Measurements from ENCODE around the gene XXYLT1. TPM values are rescaled to one million over a fixed set of nuclear protein-coding genes. Genes with fewer than 3 reads are reported as not detected.

Gene XXYLT1
- total RNA-seq, 1 experiment from 2014 or later = 10.9 TPM

- H3K9ac ChIP-seq (ENCODE audit: low read length) = no peak overlapping the region
- H4K20me1 ChIP-seq (ENCODE audit: insufficient read depth) = no peaks in the 10 kb centered on the region
- peaks cover 3 to 18% of the 10 kb centered on the region in 2 experiments; a peak in 3 of 4 replicates for H3K4me1 ChIP-seq (ENCODE audit: control insufficient read depth in 1 of 2, insufficient read depth in 2 of 2, low read length in 2 of 2)
- H3K4me2 ChIP-seq (ENCODE audit: low read length) = no peak overlapping the region
- H3K4me3 ChIP-seq (replicated peaks in 1 of 2; ENCODE audit: low read depth in 1 of 2, low read length in 2 of 2) = no peak overlapping the region
- intact Hi-C loops (cut with micrococcal nuclease) = no loop called here
- H3K27ac ChIP-seq (ENCODE audit: low read depth, low read length) = no peak overlapping the region
- ChIA-PET CTCF (no interaction called here), RAD21 (ENCODE audit: low non-redundant PET in 1 of 2, low total read pairs in 2 of 2, uncharacterized antibody in 2 of 2, unreplicated experiment in 2 of 2) (interaction anchor here in 1 of 2 experiments (0.7 kb wide), 1 partner anchor 532 kb away, joined by 3 read pairs; no protein-coding TSS in a partner anchor), POLR2A (interaction anchor here (1.0 kb wide), 1 partner anchor 25 kb away, joined by 3 read pairs; no protein-coding TSS in a partner anchor)
- no peaks in the 10 kb centered on the region for H3K9me3 ChIP-seq (ENCODE audit: control insufficient read depth in 1 of 2, insufficient read depth in 1 of 2, low read depth in 1 of 2, low read length in 2 of 2)
- H3K36me3 ChIP-seq (ENCODE audit: control insufficient read depth in 1 of 2, insufficient read depth in 2 of 2, low read length in 2 of 2) = no peaks in the 10 kb centered on the region
- no peak overlapping the region for H2AFZ ChIP-seq (ENCODE audit: low read depth, low read length, poor library complexity, severe bottlenecking)
- no peaks in the 10 kb centered on the region for H3K27me3 ChIP-seq (ENCODE audit: insufficient read depth, low read length)
- TF ChIP-seq POLR2AphosphoS5 (IDR thresholded peaks at IDR 0.05; ENCODE audit: low read depth, low read length) = no peak
- TF ChIP-seq MAX (IDR thresholded peaks at IDR 0.05) = no peak
- no peak for TF ChIP-seq FOSL1 (IDR thresholded peaks at IDR 0.05; ENCODE audit: low read depth)
- no peak for TF ChIP-seq SP1 (IDR thresholded peaks at IDR 0.05; ENCODE audit: low read depth)
- no peak for TF ChIP-seq ELF1 (IDR thresholded peaks at IDR 0.05; ENCODE audit: borderline replicate concordance, low read depth)
- ATAC-seq (no peak), DNase-seq (ENCODE audit: low read depth, low spot score) (no peak)
- H3K9me2 ChIP-seq (ENCODE audit: insufficient read depth) = no peaks in the 10 kb centered on the region
- H3K79me2 ChIP-seq (ENCODE audit: insufficient read depth, low read length) = no peaks in the 10 kb centered on the region
- no TSS peak for BruUV-seq (replicated peaks)
These were observed 57.2 kb downstream of the XXYLT1 start for GRCh38 chr3:195213639-195214315.

- Histone ChIP-seq H3K9me3 (ENCODE audit: control insufficient read depth in 1 of 2, insufficient read depth in 1 of 2, low read depth in 1 of 2, low read length in 2 of 2) (no peaks in the 10 kb centered on the region), H3K36me3 (ENCODE audit: control insufficient read depth in 1 of 2, insufficient read depth in 2 of 2, low read length in 2 of 2) (no peaks in the 10 kb centered on the region), H2AFZ (ENCODE audit: low read depth, low read length, poor library complexity, severe bottlenecking) (no peak overlapping the region), H3K79me2 (ENCODE audit: insufficient read depth, low read length) (no peaks in the 10 kb centered on the region), H3K27me3 (ENCODE audit: insufficient read depth, low read length) (no peaks in the 10 kb centered on the region), H3K9ac (ENCODE audit: low read length) (no peak overlapping the region), H3K4me1 (ENCODE audit: control insufficient read depth in 1 of 2, insufficient read depth in 2 of 2, low read length in 2 of 2) (peaks cover 3 to 18% of the 10 kb centered on the region in 2 experiments; a peak in 3 of 4 replicates), H3K27ac (ENCODE audit: low read depth, low read length) (no peak overlapping the region), H3K4me2 (ENCODE audit: low read length) (no peak overlapping the region), H3K4me3 (replicated peaks in 1 of 2; ENCODE audit: low read depth in 1 of 2, low read length in 2 of 2) (no peak overlapping the region), H3K9me2 (ENCODE audit: insufficient read depth) (no peaks in the 10 kb centered on the region), H4K20me1 (ENCODE audit: insufficient read depth) (no peaks in the 10 kb centered on the region)
- ChIA-PET RAD21 (ENCODE audit: low non-redundant PET in 1 of 2, low total read pairs in 2 of 2, uncharacterized antibody in 2 of 2, unreplicated experiment in 2 of 2) (no interaction called here), CTCF (interaction anchor here (0.7 kb wide), 1 partner anchor 14 kb away, joined by 3 read pairs; no protein-coding TSS in a partner anchor), POLR2A (interaction anchor here (1.0 kb wide), 1 partner anchor 24 kb away, joined by 3 read pairs; no protein-coding TSS in a partner anchor)
- ATAC-seq (no peak), DNase-seq (ENCODE audit: low read depth, low spot score) (no peak)
- no TSS peak for BruUV-seq (replicated peaks)
- intact Hi-C loops (cut with micrococcal nuclease) = no loop called here
- no peak for TF ChIP-seq ZBTB33 (IDR thresholded peaks at IDR 0.05; ENCODE audit: extremely low read depth, insufficient replicate concordance, low read length)
- TF ChIP-seq POLR2AphosphoS5 (IDR thresholded peaks at IDR 0.05; ENCODE audit: low read depth, low read length) = no peak
- TF ChIP-seq YY1 (IDR thresholded peaks at IDR 0.05; ENCODE audit: extremely low read depth, insufficient replicate concordance, low read depth, low read length) = no peak
- TF ChIP-seq TCF7L2 (IDR thresholded peaks at IDR 0.05; ENCODE audit: borderline replicate concordance, extremely low read depth, insufficient read depth, insufficient read length) = no peak
- TF ChIP-seq RAD21 (IDR thresholded peaks at IDR 0.05; ENCODE audit: low read depth) = no peak
- no peak for TF ChIP-seq ELF1 (IDR thresholded peaks at IDR 0.05; ENCODE audit: borderline replicate concordance, low read depth)
- no peak for TF ChIP-seq CTCF (IDR thresholded peaks at IDR 0.05 in 2 of 3, conservative IDR thresholded peaks at IDR 0.05 in 1 of 3; ENCODE audit: borderline replicate concordance in 1 of 3, insufficient read depth in 1 of 3, low read depth in 2 of 3, low read length in 2 of 3)
- no peak for TF ChIP-seq ZFX (IDR thresholded peaks at IDR 0.05)
- no peak for TF ChIP-seq SIN3A (IDR thresholded peaks at IDR 0.05; ENCODE audit: low read depth)
- TF ChIP-seq JUND (IDR thresholded peaks at IDR 0.05) = no peak
- no peak for TF ChIP-seq MAX (IDR thresholded peaks at IDR 0.05)
These were observed 58.1 kb downstream of the XXYLT1 start for GRCh38 chr3:195212749-195213375.

Measured in HCT116 (cell line).